HG02973 (cell line): ENCODE results near the gene PSIP1.
"Not testable (repeated sequence)": the region's sequence is repeated elsewhere in the genome, so short reads cannot be mapped to it uniquely, and the experiment has no call there.

Experiments
- ATAC-seq: cut with Tn5 transposase; IDR thresholded peaks from one replicate; pipeline ENCODE4 v1.9.1; 2021; ENCODE audit warnings: moderate library complexity; ENCODE audit not compliant: unreplicated experiment

PSIP1 gene

GRCh38 chr9:15505921-15506320 lies 4.8 kb downstream of the PSIP1 start:
- no peak for ATAC-seq

- ATAC-seq: no peak
Measured at GRCh38 chr9:15501803-15502202, 9.0 kb downstream of the PSIP1 start.

GRCh38 chr9:15501179-15501578 lies 9.6 kb downstream of the PSIP1 start:
- ATAC-seq: no peak

DNA sequence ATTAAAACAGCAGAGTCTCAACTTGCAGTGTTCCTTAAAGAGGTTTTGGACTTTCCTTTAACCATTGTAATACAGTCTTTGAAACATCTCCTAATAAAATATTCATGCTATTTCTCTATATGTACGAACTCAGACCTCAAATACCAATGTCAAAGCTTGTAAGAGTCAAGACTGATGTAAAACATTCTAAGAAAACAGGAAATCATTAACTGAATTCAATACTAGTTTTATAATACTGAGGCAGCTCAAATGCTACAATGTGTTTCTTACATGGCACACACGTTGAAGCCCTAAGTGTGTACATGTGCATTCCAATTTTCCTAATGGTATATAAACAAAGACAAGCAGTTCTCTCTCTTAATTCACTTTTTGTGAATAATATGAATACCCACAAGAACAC lies 11.6 kb downstream of the PSIP1 start:
- ATAC-seq: no peak

DNA sequence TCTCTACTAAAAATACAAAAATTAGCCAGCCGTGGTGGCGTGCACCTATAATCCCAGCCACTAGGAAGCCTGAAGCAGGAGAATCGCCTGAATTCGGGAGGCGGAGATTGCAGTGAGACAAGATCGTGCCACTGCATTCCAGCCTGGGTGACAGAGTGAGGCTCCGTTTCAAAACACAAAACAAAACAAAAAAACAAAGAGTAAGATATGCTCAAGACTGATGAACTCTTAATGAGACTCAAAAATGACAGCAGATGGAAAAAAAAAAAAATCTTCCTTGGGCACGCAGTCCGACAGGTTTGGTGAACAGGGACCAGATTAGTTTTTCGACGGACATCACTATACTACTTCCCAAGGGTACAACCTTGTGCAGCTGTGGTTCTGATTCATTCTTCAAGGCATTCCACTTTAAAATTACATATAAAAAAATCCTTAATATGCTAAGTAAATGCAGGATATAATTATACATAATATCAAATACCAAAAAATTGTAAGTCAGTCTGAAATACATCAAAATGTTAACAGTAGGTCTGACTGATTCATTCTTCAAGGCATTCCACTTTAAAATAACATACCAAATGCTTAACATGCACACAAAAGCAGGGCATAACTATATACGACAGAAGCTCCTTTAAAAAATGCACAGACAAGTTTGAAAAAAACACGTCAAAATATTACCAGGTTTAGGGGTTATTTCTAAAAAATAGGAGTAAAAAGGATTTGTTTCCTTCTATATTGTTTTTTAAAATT lies 12.3 kb downstream of the PSIP1 start:
- no peak for ATAC-seq

GRCh38 chr9:15492485-15493150 lies 18.2 kb downstream of the PSIP1 start:
- no peak for ATAC-seq

GRCh38 chr9:15491950-15492349 lies 18.8 kb downstream of the PSIP1 start:
- no peak for ATAC-seq

- ATAC-seq: no peak
Measured at GRCh38 chr9:15485836-15486666, 24.7 kb downstream of the PSIP1 start.

GRCh38 chr9:15484802-15485201 lies 26.0 kb downstream of the PSIP1 start:
- no peak for ATAC-seq

DNA sequence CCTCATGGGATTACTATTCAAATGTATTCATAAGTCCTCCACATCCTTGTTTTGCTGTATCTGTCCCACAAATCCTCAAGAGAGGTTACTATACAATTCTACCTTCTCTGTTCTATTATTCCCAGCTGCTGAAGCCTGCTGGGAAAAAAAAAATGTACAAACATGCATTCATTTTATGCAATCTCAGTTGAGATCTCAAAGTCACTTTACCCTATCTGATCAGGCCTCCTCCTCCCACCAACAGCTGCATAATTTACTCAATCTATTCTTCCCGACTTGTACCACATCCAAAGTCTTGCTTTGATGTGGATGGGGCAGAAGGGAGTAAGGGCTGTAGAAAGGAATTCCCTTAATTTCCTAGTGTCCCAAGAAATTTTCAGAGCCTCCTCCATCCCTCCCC lies 28.6 kb downstream of the PSIP1 start:
- no peak for ATAC-seq

- ATAC-seq: no peak
Measured at GRCh38 chr9:15480028-15480427, 30.7 kb downstream of the PSIP1 start.

DNA sequence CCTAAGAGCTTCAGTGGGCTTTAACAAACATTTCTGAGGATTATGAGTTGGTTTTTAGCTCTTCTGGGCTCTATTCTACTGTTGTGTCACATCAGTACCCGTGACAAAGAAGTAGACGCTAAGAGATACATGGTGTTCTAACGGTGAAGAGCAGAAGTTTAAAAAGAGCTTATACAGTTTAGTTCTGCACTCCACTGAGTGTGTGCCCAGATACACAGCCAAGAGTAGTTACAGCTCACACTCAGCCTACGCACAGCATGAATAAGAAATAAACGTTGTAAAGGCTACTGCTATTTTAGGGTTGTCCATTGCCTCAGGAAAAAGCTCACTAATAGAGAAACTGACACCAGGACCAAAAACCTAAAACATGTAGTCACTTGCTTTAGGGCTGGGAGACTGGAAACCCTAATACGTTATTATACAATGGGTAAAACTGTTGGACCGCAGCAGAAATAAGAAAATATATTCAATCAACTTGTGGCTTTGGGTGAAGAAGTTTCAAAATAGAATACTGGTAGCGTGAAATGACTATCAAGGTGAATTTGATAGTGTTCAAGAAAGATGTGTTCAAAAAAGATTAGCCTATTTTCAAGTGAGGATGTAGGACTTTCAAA lies 34.7 kb downstream of the PSIP1 start:
- no peak for ATAC-seq

DNA sequence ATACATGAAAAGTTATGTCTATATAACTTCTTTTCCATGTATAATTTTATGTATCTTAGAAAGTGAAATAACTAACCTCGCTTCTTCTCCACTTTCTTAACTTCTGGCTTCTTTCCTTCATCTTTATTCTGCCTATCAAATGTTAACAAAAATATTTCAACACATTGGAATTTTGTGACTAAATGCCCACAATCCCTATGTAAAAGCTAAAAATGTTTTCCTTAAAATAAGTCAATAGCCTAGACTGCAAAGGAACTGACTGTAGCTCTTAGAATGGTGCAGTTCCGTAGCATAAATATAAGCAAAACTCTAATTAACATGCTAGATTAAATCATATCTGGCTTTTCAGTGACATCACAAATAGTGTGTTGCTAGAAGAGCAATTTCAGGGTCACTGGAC lies 40.9 kb downstream of the PSIP1 start:
- ATAC-seq: no peak

DNA sequence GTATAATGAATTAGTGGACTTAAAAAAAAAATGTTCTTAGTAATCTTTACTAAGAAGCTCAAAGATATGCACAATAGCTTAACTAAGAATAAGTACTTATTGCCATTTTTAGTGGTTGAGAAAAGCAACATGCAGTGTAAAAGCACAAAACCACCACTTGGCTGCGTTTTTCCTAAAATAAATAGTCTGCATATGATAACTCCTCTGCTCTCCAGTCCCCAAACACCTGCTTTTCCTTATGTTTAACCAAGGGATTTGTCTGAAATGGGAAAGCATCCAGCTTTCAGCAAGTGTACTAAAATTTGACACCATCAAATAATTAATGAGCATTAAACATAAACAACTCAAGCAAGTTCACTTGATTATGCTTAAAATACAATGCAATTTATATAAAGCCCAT lies 41.4 kb downstream of the PSIP1 start:
- no peak for ATAC-seq

GRCh38 chr9:15468145-15468544 lies 42.6 kb downstream of the PSIP1 start:
- no peak for ATAC-seq

DNA sequence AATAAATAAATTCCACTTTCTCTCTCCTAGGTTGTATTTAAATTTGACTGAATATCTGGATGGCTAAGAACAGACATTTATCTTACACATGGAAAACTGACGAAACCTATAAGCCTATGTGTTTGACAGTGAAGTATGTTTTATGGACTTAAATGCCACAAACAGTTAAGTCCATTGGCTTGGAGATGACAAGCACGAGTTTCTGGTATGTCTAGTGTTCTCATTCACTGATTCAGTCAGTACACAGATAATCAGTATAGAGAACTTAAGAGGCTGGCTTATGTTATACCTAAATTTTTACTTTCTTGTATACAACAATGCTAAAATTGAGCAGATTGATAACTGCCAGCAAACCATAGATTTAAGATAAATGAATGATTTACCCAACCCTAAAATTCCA lies 49.2 kb downstream of the PSIP1 start:
- ATAC-seq: no peak

DNA sequence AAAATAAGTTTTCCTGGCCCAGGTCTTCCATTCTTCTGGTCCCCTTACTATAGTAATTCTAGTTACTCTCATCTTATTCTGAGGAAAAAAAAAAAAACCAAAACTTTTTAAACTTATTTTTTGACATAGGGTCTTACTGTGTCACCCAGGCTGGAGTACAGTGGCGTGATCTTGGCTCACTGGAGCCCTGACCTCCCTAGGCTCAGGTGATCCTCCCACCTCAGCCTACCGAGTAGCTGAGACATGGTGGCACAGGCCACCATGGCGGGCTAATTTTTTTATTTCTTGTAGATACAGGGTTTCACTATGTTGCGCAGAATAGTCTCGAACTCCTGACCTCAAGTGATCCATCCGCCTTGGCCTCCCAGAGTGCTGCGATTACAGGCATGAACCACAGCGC lies 49.7 kb downstream of the PSIP1 start:
- ATAC-seq: no peak

GRCh38 chr9:15453956-15454355 lies 56.8 kb downstream of the PSIP1 start:
- no peak for ATAC-seq

DNA sequence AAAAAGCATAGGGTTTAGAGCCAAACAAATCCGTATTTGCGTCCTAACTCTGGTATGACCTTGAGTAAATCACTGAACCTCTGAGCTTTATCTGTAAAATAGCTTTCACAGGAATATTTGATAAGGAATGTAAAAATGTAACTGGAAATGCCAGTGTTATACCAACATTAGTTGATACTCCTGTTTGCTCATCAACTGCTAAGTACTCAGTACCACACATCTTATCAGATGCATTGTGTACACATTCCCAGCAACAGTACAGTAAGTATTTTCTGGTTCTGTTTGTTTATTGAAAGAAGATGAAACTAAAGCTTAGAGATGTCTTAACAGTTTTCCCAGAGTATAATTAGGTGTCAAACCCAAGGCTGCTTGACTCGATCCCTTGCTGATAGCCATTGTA lies 66.6 kb downstream of the PSIP1 start:
- ATAC-seq: no peak

DNA sequence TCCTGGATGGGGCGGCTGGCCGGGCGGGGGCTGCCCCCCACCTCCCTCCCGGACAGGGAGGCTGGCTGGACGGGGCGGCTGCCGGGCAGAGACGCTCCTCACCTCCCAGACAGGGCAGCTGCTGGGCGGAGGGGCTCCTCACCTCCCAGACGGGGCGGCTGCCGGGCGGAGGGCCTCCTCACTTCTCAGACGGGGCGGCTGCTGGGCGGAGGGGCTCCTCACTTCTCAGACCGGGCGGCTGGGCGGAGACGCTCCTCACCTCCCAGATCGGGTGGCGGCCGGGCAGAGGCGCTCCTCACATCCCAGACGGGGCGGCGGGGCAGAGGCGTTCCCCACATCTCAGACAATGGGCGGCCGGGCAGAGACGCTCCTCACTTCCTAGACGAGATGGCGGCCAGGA lies 68.5 kb downstream of the PSIP1 start:
- ATAC-seq: not testable (repeated sequence)

GRCh38 chr9:15441841-15442240 lies 68.9 kb downstream of the PSIP1 start:
- ATAC-seq: not testable (repeated sequence)
